Thyroid gland (tissue), 4 donors: ENCODE data around the gene CD180.

Experiments
- POLR2A ChIP-seq, 2 donors: fragments of 450-650 bp; IDR thresholded peaks; one replicate each; pipeline ENCODE4 v1.6.1; 2017; ENCODE audit warnings: antibody characterized with exemption in 2 of 2, mild to moderate bottlenecking in 2 of 2, moderate library complexity in 1 of 2
- TF ChIP-seq, protein P1 (sequence below), 6 experiments: fragments of 200-600 bp in 3 of 6; fragments of 450-650 bp in 3 of 6; sonication (generic) in 3 of 6; IDR thresholded peaks; one replicate each; pipeline ENCODE4 v1.5.1; 2016 to 2019; ENCODE audit warnings: antibody characterized with exemption in 6 of 6, mild to moderate bottlenecking in 2 of 6, inconsistent platforms in 1 of 6, moderate library complexity in 1 of 6

DNA sequence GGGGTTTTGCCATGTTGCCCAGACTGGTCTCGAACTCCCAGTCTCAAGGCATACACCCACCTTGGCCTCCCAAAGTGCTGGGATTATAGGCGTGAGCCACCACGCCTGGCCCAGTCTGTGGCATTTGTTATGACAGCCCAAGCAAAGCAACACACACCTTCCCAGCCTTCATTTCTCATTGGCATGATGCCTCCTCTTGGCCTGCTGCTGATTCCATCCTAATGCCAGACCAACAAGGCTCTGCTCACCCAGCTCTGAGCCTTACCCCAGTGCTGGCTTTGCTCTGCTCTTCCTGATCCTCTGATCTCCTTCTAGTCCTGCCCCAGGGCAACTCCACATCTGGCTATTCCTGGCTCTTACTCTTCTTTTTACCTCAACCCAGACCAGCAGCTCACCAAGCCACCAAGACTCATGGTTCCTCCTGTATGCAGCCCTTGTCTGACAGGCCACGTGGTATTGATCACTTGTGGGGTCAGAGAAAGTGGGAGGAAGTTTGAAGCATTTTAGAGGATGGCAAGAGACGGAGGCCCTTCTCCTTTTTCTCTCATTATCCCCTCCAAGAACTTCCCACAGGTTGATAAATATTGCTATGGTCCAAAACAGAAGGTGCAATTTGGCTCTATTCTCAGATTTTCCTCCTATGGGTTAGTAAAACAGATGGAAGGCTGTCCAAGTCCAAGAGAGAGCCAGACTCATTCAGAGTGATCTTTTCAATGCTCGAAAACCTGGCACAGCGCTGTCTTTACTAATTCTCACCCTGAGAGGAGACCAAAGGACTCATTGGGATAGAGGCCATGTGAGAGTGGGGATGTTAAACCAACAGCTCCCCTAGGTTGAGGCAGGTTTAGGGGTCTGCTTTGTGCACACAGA is 958 bp downstream of the CD180 start:
- TF ChIP-seq, protein P1, sequence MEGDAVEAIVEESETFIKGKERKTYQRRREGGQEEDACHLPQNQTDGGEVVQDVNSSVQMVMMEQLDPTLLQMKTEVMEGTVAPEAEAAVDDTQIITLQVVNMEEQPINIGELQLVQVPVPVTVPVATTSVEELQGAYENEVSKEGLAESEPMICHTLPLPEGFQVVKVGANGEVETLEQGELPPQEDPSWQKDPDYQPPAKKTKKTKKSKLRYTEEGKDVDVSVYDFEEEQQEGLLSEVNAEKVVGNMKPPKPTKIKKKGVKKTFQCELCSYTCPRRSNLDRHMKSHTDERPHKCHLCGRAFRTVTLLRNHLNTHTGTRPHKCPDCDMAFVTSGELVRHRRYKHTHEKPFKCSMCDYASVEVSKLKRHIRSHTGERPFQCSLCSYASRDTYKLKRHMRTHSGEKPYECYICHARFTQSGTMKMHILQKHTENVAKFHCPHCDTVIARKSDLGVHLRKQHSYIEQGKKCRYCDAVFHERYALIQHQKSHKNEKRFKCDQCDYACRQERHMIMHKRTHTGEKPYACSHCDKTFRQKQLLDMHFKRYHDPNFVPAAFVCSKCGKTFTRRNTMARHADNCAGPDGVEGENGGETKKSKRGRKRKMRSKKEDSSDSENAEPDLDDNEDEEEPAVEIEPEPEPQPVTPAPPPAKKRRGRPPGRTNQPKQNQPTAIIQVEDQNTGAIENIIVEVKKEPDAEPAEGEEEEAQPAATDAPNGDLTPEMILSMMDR (IDR thresholded peaks at IDR 0.05), result no peak
- no peak for TF ChIP-seq POLR2A (IDR thresholded peaks at IDR 0.05)
